ENCODE measurements around the gene FUT8.

Gene FUT8

GRCh38 chr14:65469903-65470302 lies 57.4 kb downstream of the FUT8 start:
- no peaks in the 10 kb centered on the region for H3K9me3 ChIP-seq (ENCODE audit: severe bottlenecking)
- ATAC-seq (ENCODE audit: low read depth): no peak
- no peaks in the 10 kb centered on the region for H3K36me3 ChIP-seq (ENCODE audit: low read depth)

GRCh38 chr14:65470404-65470880 lies 57.9 kb downstream of the FUT8 start:
- peak; percentile 21; the same call in 1 of the 3 replicates for ATAC-seq (ENCODE audit: low read depth)
- TF ChIP-seq CTCF (IDR thresholded peaks at IDR 0.05; ENCODE audit: poor library complexity, severe bottlenecking): no peak

More at GRCh38 chr14:65469903-65470302, 57.4 kb downstream of the FUT8 start:
- H3K4me3 ChIP-seq (ENCODE audit: severe bottlenecking): no peak overlapping the region
- H3K27ac ChIP-seq (ENCODE audit: poor library complexity, severe bottlenecking): no peak overlapping the region
- no peaks in the 10 kb centered on the region for H3K4me1 ChIP-seq (ENCODE audit: insufficient read depth, poor library complexity, severe bottlenecking)
- no peak for TF ChIP-seq CTCF (IDR thresholded peaks at IDR 0.05; ENCODE audit: poor library complexity, severe bottlenecking)
- no peak for DNase-seq (ENCODE audit: low spot score)
- H3K27me3 ChIP-seq (ENCODE audit: insufficient read depth, poor library complexity, severe bottlenecking): no peaks in the 10 kb centered on the region

GRCh38 chr14:65471038-65471878 lies 58.7 kb downstream of the FUT8 start:
- no peak overlapping the region for H3K27ac ChIP-seq (ENCODE audit: poor library complexity, severe bottlenecking)
- H3K27me3 ChIP-seq (ENCODE audit: insufficient read depth, poor library complexity, severe bottlenecking): no peaks in the 10 kb centered on the region
- H3K4me3 ChIP-seq (ENCODE audit: severe bottlenecking): no peak overlapping the region
- no peaks in the 10 kb centered on the region for H3K9me3 ChIP-seq (ENCODE audit: severe bottlenecking)
- H3K4me1 ChIP-seq (ENCODE audit: insufficient read depth, poor library complexity, severe bottlenecking): no peaks in the 10 kb centered on the region
- DNase-seq (ENCODE audit: low spot score) (no peak), ATAC-seq (ENCODE audit: low read depth) (no peak)
- H3K36me3 ChIP-seq (ENCODE audit: low read depth): no peaks in the 10 kb centered on the region
- no peak for TF ChIP-seq CTCF (IDR thresholded peaks at IDR 0.05; ENCODE audit: poor library complexity, severe bottlenecking)

More at GRCh38 chr14:65470404-65470880, 57.9 kb downstream of the FUT8 start:
- Histone ChIP-seq H3K9me3 (ENCODE audit: severe bottlenecking) (no peaks in the 10 kb centered on the region), H3K36me3 (ENCODE audit: low read depth) (no peaks in the 10 kb centered on the region), H3K4me3 (ENCODE audit: severe bottlenecking) (no peak overlapping the region), H3K4me1 (ENCODE audit: insufficient read depth, poor library complexity, severe bottlenecking) (no peaks in the 10 kb centered on the region), H3K27me3 (ENCODE audit: insufficient read depth, poor library complexity, severe bottlenecking) (no peaks in the 10 kb centered on the region), H3K27ac (ENCODE audit: poor library complexity, severe bottlenecking) (no peak overlapping the region)
- DNase-seq (ENCODE audit: low spot score): no peak

GRCh38 chr14:65472189-65472588 lies 59.7 kb downstream of the FUT8 start:
- no peak for ATAC-seq (ENCODE audit: low read depth)

More at GRCh38 chr14:65472189-65472588, 59.7 kb downstream of the FUT8 start:
- H3K27me3 ChIP-seq (ENCODE audit: insufficient read depth, poor library complexity, severe bottlenecking): no peaks in the 10 kb centered on the region
- no peaks in the 10 kb centered on the region for H3K9me3 ChIP-seq (ENCODE audit: severe bottlenecking)
- H3K27ac ChIP-seq (ENCODE audit: poor library complexity, severe bottlenecking): no peak overlapping the region
- TF ChIP-seq CTCF (IDR thresholded peaks at IDR 0.05; ENCODE audit: poor library complexity, severe bottlenecking): no peak
- DNase-seq (ENCODE audit: low spot score): no peak
- no peak overlapping the region for H3K4me3 ChIP-seq (ENCODE audit: severe bottlenecking)
- H3K4me1 ChIP-seq (ENCODE audit: insufficient read depth, poor library complexity, severe bottlenecking): no peaks in the 10 kb centered on the region
- no peaks in the 10 kb centered on the region for H3K36me3 ChIP-seq (ENCODE audit: low read depth)

Data from RWPE2 (cell line).